Measurements from ENCODE around the gene IL13.

GRCh38 chr5:132661231-132662003 lies 3.4 kb downstream of the IL13 start:
- TF ChIP-seq EP300 (IDR thresholded peaks at IDR 0.05) (no peak), CTCF (IDR thresholded peaks at IDR 0.05) (no peak), POLR2A (IDR thresholded peaks at IDR 0.05) (no peak)

All from ovary (tissue), 3 donors.